RWPE1 (cell line): Measurements from ENCODE around the gene MYO5B.

Experiments used
- CTCF ChIA-PET: fragments of 350-600 bp; sonication (Branson Sonifier 250); formaldehyde crosslinking; extraction: SDS; loops from one replicate; lab custom pipeline; 2021; lab: Yijun Ruan, JAX
- POLR2A ChIA-PET: fragments of 400-600 bp; formaldehyde crosslinking; extraction: SDS; loops from one replicate; lab custom pipeline; 2020; ENCODE audit warnings: antibody characterized with exemption; ENCODE audit not compliant: low non-redundant PET; lab: Yijun Ruan, JAX
- DNase-seq: peaks from one replicate; pipeline ENCODE4 v3.0.0; 2012; ENCODE audit warnings: low spot score
- H3K27ac ChIP-seq: fragments of 450-650 bp; 2 replicates; pipeline ENCODE4 v1.5.1; 2017
- TF ChIP-seq, protein P1 (sequence below): fragments of 450-650 bp; conservative IDR thresholded peaks from 2 replicates; pipeline ENCODE4 v1.5.1; 2017; ENCODE audit warnings: low read depth, mild to moderate bottlenecking

The MYO5B gene

GRCh38 chr18:49846361-49846662 lies 348.6 kb downstream of the MYO5B start:
- TF ChIP-seq, protein P1, sequence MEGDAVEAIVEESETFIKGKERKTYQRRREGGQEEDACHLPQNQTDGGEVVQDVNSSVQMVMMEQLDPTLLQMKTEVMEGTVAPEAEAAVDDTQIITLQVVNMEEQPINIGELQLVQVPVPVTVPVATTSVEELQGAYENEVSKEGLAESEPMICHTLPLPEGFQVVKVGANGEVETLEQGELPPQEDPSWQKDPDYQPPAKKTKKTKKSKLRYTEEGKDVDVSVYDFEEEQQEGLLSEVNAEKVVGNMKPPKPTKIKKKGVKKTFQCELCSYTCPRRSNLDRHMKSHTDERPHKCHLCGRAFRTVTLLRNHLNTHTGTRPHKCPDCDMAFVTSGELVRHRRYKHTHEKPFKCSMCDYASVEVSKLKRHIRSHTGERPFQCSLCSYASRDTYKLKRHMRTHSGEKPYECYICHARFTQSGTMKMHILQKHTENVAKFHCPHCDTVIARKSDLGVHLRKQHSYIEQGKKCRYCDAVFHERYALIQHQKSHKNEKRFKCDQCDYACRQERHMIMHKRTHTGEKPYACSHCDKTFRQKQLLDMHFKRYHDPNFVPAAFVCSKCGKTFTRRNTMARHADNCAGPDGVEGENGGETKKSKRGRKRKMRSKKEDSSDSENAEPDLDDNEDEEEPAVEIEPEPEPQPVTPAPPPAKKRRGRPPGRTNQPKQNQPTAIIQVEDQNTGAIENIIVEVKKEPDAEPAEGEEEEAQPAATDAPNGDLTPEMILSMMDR = no peak
- DNase-seq = no peak
- POLR2A ChIA-PET = no interaction called here
- no peak overlapping the region for H3K27ac ChIP-seq
- CTCF ChIA-PET = no interaction called here

GRCh38 chr18:49845629-49846360 lies 349.2 kb downstream of the MYO5B start:
- CTCF ChIA-PET = interaction anchor here (1.5 kb wide), 1 partner anchor 14 kb away, joined by 4 read pairs; no protein-coding TSS in a partner anchor
- TF ChIP-seq, protein P1 = no peak
- no peak for DNase-seq
- POLR2A ChIA-PET = no interaction called here
- H3K27ac ChIP-seq = no peak overlapping the region

DNA sequence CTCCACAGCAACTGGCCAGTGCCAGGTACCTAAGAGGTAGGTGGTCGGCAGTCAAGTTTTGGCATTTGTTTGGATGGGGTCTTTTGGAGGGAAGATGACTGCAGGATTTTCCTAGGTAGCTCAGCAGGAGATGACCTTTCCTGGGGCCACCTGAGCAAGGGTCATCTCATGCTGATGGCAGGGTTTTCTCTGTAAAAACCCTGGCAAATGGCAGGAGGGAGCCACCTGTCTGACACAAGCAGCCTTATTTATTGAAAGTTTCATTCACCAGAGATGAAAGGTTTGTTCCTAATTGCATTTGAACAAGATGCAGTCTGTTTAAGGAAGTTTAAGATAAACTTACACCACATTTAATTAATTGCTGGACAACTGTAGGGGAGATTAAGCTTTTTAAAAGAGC lies 350.0 kb downstream of the MYO5B start:
- no peak for DNase-seq
- TF ChIP-seq, protein P1 = no peak
- ChIA-PET CTCF (interaction anchor here (1.5 kb wide), 1 partner anchor 15 kb away, joined by 4 read pairs; no protein-coding TSS in a partner anchor), POLR2A (no interaction called here)
- H3K27ac ChIP-seq = no peak overlapping the region

GRCh38 chr18:49843778-49844625 lies 350.9 kb downstream of the MYO5B start:
- no peak overlapping the region for H3K27ac ChIP-seq
- DNase-seq = no peak
- TF ChIP-seq, protein P1 = no peak
- ChIA-PET POLR2A (no interaction called here), CTCF (interaction anchor here (1.5 kb wide), 1 partner anchor 15 kb away, joined by 4 read pairs; no protein-coding TSS in a partner anchor)

DNA sequence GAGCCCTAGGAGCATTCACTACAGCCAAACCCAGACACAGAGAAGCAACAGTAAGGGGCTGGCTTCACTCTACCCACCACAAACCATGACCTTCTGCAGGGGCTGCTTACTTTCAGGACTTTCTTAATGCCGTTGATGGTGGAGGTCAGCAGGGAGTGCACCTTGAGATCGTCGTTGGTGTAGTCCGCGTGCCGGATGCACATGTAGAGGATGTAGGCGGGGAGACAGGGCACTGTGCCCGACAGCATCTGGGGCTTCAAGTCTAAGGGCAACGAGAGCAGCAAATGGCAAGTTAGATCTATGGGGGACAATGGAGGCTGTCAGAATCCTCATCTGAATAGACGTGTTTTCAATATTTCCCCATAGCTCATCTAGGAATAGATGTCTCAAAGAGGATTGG lies 351.8 kb downstream of the MYO5B start:
- ChIA-PET POLR2A (no interaction called here), CTCF (no interaction called here)
- TF ChIP-seq, protein P1 = no peak
- DNase-seq = no peak
- H3K27ac ChIP-seq = no peak overlapping the region

- POLR2A ChIA-PET = no interaction called here
- TF ChIP-seq, protein P1 = no peak
- no peak overlapping the region for H3K27ac ChIP-seq
- CTCF ChIA-PET = interaction anchor here (0.6 kb wide), 1 partner anchor 86 kb away, joined by 3 read pairs; no protein-coding TSS in a partner anchor
- DNase-seq = no peak
These were observed 352.3 kb downstream of the MYO5B start for GRCh38 chr18:49842656-49843055.
